Loucy (cell line): Measurements from ENCODE around the gene ZSCAN16.

ENCODE experiments used
- CTCF ChIP-seq: fragments of 200-600 bp; sonication (generic); conservative IDR thresholded peaks from 2 replicates; pipeline ENCODE4 v1.5.1; 2014; ENCODE audit warnings: mild to moderate bottlenecking, antibody characterized with exemption, low read length
- EZH2phosphoT487 ChIP-seq: fragments of 200-600 bp; IDR thresholded peaks from 2 replicates; pipeline ENCODE4 v1.6.1; 2018; ENCODE audit warnings: antibody characterized with exemption, mild to moderate bottlenecking, moderate library complexity, borderline replicate concordance

GRCh38 chr6:28171271-28171670, 46.9 kb downstream of the ZSCAN16 start:
- no peak for TF ChIP-seq CTCF
- no peak for TF ChIP-seq EZH2phosphoT487
